ENCODE data around the gene PHLDB2.

The PHLDB2 gene

GRCh38 chr3:112013058-112013783 lies 154.2 kb downstream of the PHLDB2 start:
- no peak overlapping the region for H3K4me3 ChIP-seq (replicated peaks; ENCODE audit: low read depth, low read length)
- TF ChIP-seq CTCF (IDR thresholded peaks at IDR 0.05; ENCODE audit: low read depth, low read length, missing control alignments) = peak; percentile 80
- DNase-seq (ENCODE audit: extremely low read depth, low read depth) = peak; percentile 67

GRCh38 chr3:112013784-112014143 lies 154.7 kb downstream of the PHLDB2 start:
- no peak overlapping the region for H3K4me3 ChIP-seq (replicated peaks; ENCODE audit: low read depth, low read length)
- no peak for DNase-seq (ENCODE audit: extremely low read depth, low read depth)
- no peak for TF ChIP-seq CTCF (IDR thresholded peaks at IDR 0.05; ENCODE audit: low read depth, low read length, missing control alignments)

GRCh38 chr3:112017091-112017490 lies 158.0 kb downstream of the PHLDB2 start:
- TF ChIP-seq CTCF (IDR thresholded peaks at IDR 0.05; ENCODE audit: low read depth, low read length, missing control alignments) = no peak
- no peak overlapping the region for H3K4me3 ChIP-seq (replicated peaks; ENCODE audit: low read depth, low read length)
- DNase-seq (ENCODE audit: extremely low read depth, low read depth) = no peak

GRCh38 chr3:112018712-112019111 lies 159.6 kb downstream of the PHLDB2 start:
- DNase-seq (ENCODE audit: extremely low read depth, low read depth) = no peak
- H3K4me3 ChIP-seq (replicated peaks; ENCODE audit: low read depth, low read length) = no peak overlapping the region
- TF ChIP-seq CTCF (IDR thresholded peaks at IDR 0.05; ENCODE audit: low read depth, low read length, missing control alignments) = no peak

GRCh38 chr3:112019716-112020115 lies 160.7 kb downstream of the PHLDB2 start:
- no peak overlapping the region for H3K4me3 ChIP-seq (replicated peaks; ENCODE audit: low read depth, low read length)

GRCh38 chr3:112020674-112021085 lies 161.6 kb downstream of the PHLDB2 start:
- no peak for TF ChIP-seq CTCF (IDR thresholded peaks at IDR 0.05; ENCODE audit: low read depth, low read length, missing control alignments)
- H3K4me3 ChIP-seq (replicated peaks; ENCODE audit: low read depth, low read length) = no peak overlapping the region
- no peak for DNase-seq (ENCODE audit: extremely low read depth, low read depth)

More at GRCh38 chr3:112019716-112020115, 160.7 kb downstream of the PHLDB2 start:
- no peak for DNase-seq (ENCODE audit: extremely low read depth, low read depth)
- TF ChIP-seq CTCF (IDR thresholded peaks at IDR 0.05; ENCODE audit: low read depth, low read length, missing control alignments) = no peak
